GM20000 (cell line): ENCODE data around the gene FGGY.

ENCODE experiments used
- DNase-seq: peaks from one replicate; pipeline ENCODE4 v3.0.0; 2012; ENCODE audit warnings: low spot score
- TF ChIP-seq, protein P1 (sequence below): IDR thresholded peaks from 2 replicates; pipeline ENCODE4 v1.5.1; 2012; ENCODE audit warnings: mild to moderate bottlenecking, control low read depth; ENCODE audit errors: extremely low read depth, missing control alignments

The FGGY gene

DNA sequence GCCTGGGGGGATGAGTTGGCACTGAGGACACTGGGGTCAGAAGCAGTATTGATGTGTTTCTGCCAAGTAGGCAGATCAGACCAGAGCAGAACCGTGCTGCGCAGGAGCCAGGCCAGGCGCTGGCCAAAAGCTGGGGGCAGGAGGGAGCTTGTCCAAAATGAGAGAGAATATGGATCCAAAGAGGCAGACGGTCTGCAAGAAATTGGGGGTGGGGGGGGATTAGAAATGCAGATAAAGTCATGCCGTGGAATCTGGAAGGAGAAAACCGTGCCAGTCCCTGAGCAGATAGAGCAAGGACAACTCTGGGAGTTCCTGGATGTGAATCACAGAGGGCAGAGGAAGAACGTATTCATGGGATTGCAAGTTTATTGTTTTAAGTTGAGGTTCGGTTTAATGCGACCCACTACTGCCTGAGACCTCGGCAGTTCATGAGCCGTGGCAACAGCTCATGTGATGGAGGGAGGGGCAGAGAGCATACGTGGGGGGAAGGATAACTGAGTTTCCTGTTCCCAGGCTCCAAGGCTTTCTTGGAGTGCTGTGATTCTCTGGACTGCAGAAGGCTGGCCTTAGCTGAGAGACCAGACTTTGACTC, 224.0 kb downstream of the FGGY start:
- DNase-seq = no peak
- TF ChIP-seq, protein P1, sequence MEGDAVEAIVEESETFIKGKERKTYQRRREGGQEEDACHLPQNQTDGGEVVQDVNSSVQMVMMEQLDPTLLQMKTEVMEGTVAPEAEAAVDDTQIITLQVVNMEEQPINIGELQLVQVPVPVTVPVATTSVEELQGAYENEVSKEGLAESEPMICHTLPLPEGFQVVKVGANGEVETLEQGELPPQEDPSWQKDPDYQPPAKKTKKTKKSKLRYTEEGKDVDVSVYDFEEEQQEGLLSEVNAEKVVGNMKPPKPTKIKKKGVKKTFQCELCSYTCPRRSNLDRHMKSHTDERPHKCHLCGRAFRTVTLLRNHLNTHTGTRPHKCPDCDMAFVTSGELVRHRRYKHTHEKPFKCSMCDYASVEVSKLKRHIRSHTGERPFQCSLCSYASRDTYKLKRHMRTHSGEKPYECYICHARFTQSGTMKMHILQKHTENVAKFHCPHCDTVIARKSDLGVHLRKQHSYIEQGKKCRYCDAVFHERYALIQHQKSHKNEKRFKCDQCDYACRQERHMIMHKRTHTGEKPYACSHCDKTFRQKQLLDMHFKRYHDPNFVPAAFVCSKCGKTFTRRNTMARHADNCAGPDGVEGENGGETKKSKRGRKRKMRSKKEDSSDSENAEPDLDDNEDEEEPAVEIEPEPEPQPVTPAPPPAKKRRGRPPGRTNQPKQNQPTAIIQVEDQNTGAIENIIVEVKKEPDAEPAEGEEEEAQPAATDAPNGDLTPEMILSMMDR = no peak

DNA sequence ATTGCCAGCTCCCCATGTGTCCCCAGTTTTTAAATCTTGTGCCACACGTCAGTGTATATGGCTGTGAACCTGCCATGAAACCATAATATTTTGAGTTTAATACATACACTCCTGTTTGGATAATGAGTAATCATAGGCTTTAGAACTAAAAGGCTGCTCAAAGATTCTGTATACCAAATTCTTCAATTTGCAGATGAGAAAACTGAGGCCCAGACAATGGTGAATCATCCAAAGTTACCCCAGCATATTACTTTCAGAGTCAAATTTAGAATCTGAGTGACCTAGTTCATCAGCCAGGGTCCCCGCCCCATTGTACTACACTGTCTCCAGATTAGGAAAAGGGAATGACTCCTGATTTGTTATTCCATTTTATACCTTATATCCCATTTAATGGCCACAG, 224.6 kb downstream of the FGGY start:
- TF ChIP-seq, protein P1 = no peak
- DNase-seq = no peak

DNA sequence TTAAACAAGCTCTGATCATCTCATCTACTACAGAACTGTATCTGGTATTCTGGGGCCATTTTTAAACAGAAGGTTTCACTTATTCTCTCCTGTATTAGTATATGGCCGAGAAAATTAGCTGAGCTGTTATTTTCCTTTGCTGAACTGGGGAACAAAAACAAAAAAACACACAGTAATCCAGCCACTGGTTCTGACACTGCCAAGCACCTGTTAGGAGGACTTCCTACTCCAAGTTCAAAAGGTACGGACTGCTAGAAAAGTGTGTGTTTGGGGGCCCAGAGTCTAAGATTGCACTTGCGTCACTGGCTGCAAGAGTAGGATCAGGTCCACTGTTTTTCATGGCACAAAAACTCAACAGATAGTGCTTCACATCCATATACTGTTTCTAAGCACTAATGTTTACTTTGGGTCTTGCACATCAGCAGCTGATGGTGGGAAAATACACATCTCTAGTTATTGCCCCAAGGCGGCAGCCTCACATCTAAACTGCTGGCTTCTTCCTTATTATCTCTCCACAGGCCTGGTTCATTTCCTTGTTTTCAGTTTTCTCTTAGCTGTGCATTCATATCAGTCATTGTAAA, 226.1 kb downstream of the FGGY start:
- no peak for DNase-seq
- TF ChIP-seq, protein P1 = no peak

DNA sequence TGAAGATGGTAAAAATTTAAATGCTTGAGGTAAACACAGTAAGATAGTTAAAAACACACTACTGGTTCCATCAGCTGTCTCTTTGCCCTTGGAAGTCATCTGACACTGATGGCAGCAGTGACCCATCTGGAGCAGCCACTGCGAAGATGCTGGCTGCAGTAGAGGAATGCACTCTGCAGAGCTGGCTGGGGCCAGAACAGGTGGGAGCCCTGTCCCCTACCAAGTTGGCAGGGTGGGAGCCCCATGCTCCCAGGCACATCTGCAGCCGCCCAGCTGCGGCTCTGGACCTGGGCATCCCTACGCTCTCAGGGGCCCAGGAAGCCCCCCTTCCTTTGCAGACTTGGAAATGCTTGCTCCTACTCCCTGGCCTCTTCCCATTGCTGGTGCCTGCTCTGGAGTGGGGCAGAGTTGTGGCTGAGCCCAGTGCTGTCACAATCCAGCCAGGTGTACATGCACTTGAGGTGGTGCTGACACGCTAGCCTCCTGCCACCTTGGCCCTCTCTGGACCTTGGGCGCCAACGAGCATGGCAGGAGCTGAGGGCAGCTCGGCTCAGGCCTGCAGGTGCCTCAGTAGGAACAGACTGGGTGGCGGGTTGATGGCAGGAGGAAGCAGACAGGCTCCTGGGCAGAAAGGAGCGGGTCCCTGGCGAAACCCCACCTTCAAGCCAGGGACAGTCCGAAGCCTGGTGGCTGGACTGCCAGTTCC, 227.0 kb downstream of the FGGY start:
- DNase-seq = no peak
- TF ChIP-seq, protein P1 = no peak

DNA sequence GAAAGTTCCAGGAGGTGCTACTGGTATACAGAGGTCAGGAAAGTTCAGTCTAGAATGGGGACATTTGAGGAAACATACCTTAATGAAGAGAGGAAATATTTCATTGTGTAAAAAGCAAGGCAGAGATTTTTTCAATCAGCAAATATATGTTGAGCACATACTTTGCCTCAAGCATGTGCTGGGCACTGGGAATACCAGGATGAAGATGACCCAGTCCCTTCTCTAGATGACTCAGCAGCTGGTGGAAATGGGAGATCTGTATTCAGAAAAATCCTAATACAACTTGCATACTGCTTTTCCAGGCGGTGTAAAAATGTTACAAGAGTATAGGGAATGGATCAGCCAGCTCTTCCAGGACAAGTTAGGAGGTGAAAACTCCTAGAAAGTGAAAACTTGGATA, 229.3 kb downstream of the FGGY start:
- TF ChIP-seq, protein P1 = no peak
- DNase-seq = no peak

DNA sequence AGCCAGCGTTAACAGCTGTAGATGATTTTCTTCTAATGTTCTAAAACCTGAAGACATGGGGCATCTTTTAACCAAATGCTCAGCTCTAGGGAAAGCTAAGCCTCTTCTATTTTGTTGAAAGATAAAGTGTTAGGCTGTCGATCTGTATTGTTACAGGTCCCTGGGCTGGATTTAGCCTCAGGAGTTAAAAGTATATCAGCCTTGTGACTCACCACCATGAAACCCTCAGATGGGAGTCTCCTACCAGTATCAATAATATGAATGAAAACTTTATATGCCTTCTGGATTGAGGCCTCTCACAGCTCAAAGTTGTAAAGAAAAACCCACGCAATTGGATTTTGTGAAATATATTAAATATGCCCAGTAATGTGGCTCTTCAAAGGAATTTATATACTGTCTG, 231.6 kb downstream of the FGGY start:
- DNase-seq = no peak

DNA sequence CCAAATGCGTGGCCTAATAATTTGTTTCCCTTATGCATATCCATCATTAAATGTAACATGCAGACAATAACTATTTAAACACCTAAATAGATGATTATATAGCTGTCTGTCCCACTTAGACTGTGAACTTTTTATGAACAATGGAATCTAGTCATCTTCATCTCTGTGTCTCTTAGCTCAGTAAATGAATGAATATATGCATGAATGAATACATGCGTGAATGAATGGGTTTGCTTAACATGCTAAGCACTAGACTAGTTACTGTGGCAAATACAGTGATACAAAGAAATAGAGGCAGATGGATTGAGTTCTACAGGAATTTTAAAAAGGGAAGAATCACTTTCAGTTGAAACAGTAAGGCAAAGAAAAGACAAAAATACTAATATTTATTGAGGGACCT, 232.0 kb downstream of the FGGY start:
- TF ChIP-seq, protein P1 = no peak
- DNase-seq = no peak

More for the DNA sequence above, 231.6 kb downstream of the FGGY start:
- TF ChIP-seq, protein P1 = no peak
